HepG2 (cell line): ENCODE results near the gene AFDN. TPM values are rescaled to one million over a fixed set of nuclear protein-coding genes. Genes with fewer than 3 reads are reported as not detected.

Experiments used
- BATF2 ChIP-seq: sonication (generic); formaldehyde crosslinking; IDR thresholded peaks from 2 replicates; pipeline ENCODE4 v1.8.0; 2022; ENCODE audit warnings: mild to moderate bottlenecking, missing genetic modification reagents, moderate library complexity
- CBX2 ChIP-seq, 2 experiments: fragments of 200-600 bp in 1 of 2; sonication (generic); formaldehyde crosslinking in 1 of 2; IDR thresholded peaks; 2 replicates each; pipeline versions ENCODE4 v1.7.0 to v1.8.1; 2018 to 2022; ENCODE audit warnings: low read depth in 2 of 2, low read length in 1 of 2, mild to moderate bottlenecking in 1 of 2, missing genetic modification reagents in 1 of 2
- EED ChIP-seq: sonication (generic); formaldehyde crosslinking; IDR thresholded peaks from 2 replicates; pipeline ENCODE4 v1.5.0; 2020; ENCODE audit warnings: mild to moderate bottlenecking, missing genetic modification reagents
- FOXK2 ChIP-seq: fragments of 450-650 bp; IDR thresholded peaks from 2 replicates; pipeline ENCODE4 v1.6.1; 2016
- FUBP1 ChIP-seq: sonication (generic); formaldehyde crosslinking; IDR thresholded peaks from 2 replicates; pipeline ENCODE4 v1.5.1; 2020; ENCODE audit warnings: missing genetic modification reagents, mild to moderate bottlenecking, borderline replicate concordance
- GATAD1 ChIP-seq: IDR thresholded peaks from 2 replicates; pipeline ENCODE4 v1.6.1; 2016; ENCODE audit warnings: missing genetic modification reagents, missing compliant biosample characterization
- HHEX ChIP-seq: IDR thresholded peaks from 2 replicates; pipeline ENCODE4 v1.6.1; 2016; ENCODE audit warnings: control low read depth
- IKZF1 ChIP-seq: fragments of 450-650 bp; IDR thresholded peaks from 2 replicates; pipeline ENCODE4 v1.7.1; 2016
- IRF1 ChIP-seq: sonication (generic); formaldehyde crosslinking; IDR thresholded peaks from 2 replicates; pipeline ENCODE4 v1.4.0; 2020; ENCODE audit warnings: low read depth, mild to moderate bottlenecking, missing genetic modification reagents
- PHF21A ChIP-seq: sonication (generic); formaldehyde crosslinking; IDR thresholded peaks from 2 replicates; pipeline ENCODE4 v1.5.0; 2020; ENCODE audit warnings: mild to moderate bottlenecking, missing genetic modification reagents
- REL ChIP-seq: sonication (generic); formaldehyde crosslinking; conservative IDR thresholded peaks from 2 replicates; pipeline ENCODE4 v1.8.0; 2022; ENCODE audit warnings: mild to moderate bottlenecking, missing genetic modification reagents, moderate library complexity
- TEF ChIP-seq: sonication (generic); formaldehyde crosslinking; IDR thresholded peaks from 2 replicates; pipeline ENCODE4 v1.5.0; 2020; ENCODE audit warnings: missing genetic modification reagents
- WIZ ChIP-seq: sonication (generic); formaldehyde crosslinking; IDR thresholded peaks from 2 replicates; pipeline ENCODE4 v1.5.1; 2020; ENCODE audit warnings: mild to moderate bottlenecking, missing genetic modification reagents
- ZBTB21 ChIP-seq: sonication (generic); formaldehyde crosslinking; IDR thresholded peaks from 2 replicates; pipeline ENCODE4 v1.4.0; 2020; ENCODE audit warnings: missing genetic modification reagents
- ZBTB26 ChIP-seq: IDR thresholded peaks from 2 replicates; pipeline ENCODE4 v1.6.1; 2016; ENCODE audit warnings: missing compliant biosample characterization, missing genetic modification reagents, borderline replicate concordance
- ZFP90 ChIP-seq: sonication (generic); formaldehyde crosslinking; IDR thresholded peaks from 2 replicates; pipeline ENCODE4 v1.8.0; 2022; ENCODE audit warnings: missing genetic modification reagents, mild to moderate bottlenecking, inconsistent platforms, borderline replicate concordance
- ZMYM4 ChIP-seq: sonication (generic); formaldehyde crosslinking; IDR thresholded peaks from 2 replicates; pipeline ENCODE4 v1.8.1; 2023; ENCODE audit warnings: mild to moderate bottlenecking, missing genetic modification reagents
- ZNF275 ChIP-seq: sonication (generic); formaldehyde crosslinking; IDR thresholded peaks from 2 replicates; pipeline ENCODE4 v1.8.0; 2022; ENCODE audit warnings: missing genetic modification reagents, mild to moderate bottlenecking, inconsistent platforms, borderline replicate concordance
- ZNF629 ChIP-seq: sonication (generic); formaldehyde crosslinking; conservative IDR thresholded peaks from 2 replicates; pipeline ENCODE4 v1.5.0; 2020; ENCODE audit warnings: missing genetic modification reagents
- ZNF713 ChIP-seq: sonication (generic); formaldehyde crosslinking; IDR thresholded peaks from 2 replicates; pipeline ENCODE4 v1.4.0; 2020; ENCODE audit warnings: mild to moderate bottlenecking, missing genetic modification reagents
- ZNF841 ChIP-seq: sonication (generic); formaldehyde crosslinking; IDR thresholded peaks from 2 replicates; pipeline ENCODE4 v1.8.1; 2023; ENCODE audit warnings: missing genetic modification reagents, borderline replicate concordance
- ZSCAN29 ChIP-seq: sonication (generic); formaldehyde crosslinking; conservative IDR thresholded peaks from 2 replicates; pipeline ENCODE4 v1.4.0; 2020; ENCODE audit warnings: mild to moderate bottlenecking, missing genetic modification reagents
- polyA plus RNA-seq, 8 experiments: library from polyadenylated mRNA; depleted of rRNA in 3 of 8; stranded (reverse) in 7 of 8; unstranded in 1 of 8; fragments of >200 nt; fragmentation: Illumina TruSeq in 4 of 8; extraction: Trizol in 4 of 8; gene quantifications; 2 replicates each; pipeline versions ENCODE4 v1.2.1 to v1.2.3, GENCODE V29; 2011 to 2016; ENCODE audit warnings: low read depth in 4 of 8, missing spikeins in 1 of 8, mixed read lengths in 1 of 8; ENCODE audit not compliant: insufficient read depth in 1 of 8
- total RNA-seq, 5 experiments: library from RNA; depleted of rRNA; stranded (reverse); fragments of >200 nt; fragmentation: Illumina TruSeq; extraction: Trizol; gene quantifications; 2 replicates each; pipeline ENCODE4 v1.2.3, GENCODE V29; 2016; ENCODE audit warnings: low read depth in 1 of 5

AFDN gene
- total and polyA plus RNA-seq, 2 of the 13 experiments (the other 11 are each of a cell fraction or from before 2014, with no cell fraction given), result 136 to 151 TPM

- TF ChIP-seq ZBTB26 (CRISPR knock-in tag), result peak; percentile 85; the same call in 1 of the 2 replicates
- no peak for TF ChIP-seq FUBP1 (CRISPR knock-in tag)
- no peak for TF ChIP-seq WIZ (CRISPR knock-in tag)
- no peak for TF ChIP-seq REL (CRISPR knock-in tag)
- TF ChIP-seq BATF2 (CRISPR knock-in tag), result no peak
- TF ChIP-seq EED (CRISPR knock-in tag), result no peak
- TF ChIP-seq ZNF713 (CRISPR knock-in tag), result no peak
- TF ChIP-seq GATAD1 (CRISPR knock-in tag), result no peak; the same call in 1 of the 2 replicates
- peak; percentile 55; the same call in 1 of the 2 replicates for TF ChIP-seq ZNF629 (CRISPR knock-in tag)
- TF ChIP-seq ZMYM4 (CRISPR knock-in tag), result peak; percentile 71
- no peak; the same call in 1 of the 2 replicates for TF ChIP-seq ZSCAN29
- peak; percentile 82; the same call in 1 of the 2 replicates for TF ChIP-seq HHEX (CRISPR knock-in tag)
- TF ChIP-seq ZFP90 (CRISPR knock-in tag), result peak; percentile 63; the same call in 1 of the 2 replicates
- no peak for TF ChIP-seq CBX2 (IDR thresholded peaks at IDR 0.05; ENCODE audit: low read depth, low read length)
- TF ChIP-seq CBX2 (CRISPR knock-in tag; IDR thresholded peaks at IDR 0.05; ENCODE audit: low read depth), result no peak
- TF ChIP-seq ZNF841 (CRISPR knock-in tag), result no peak
- TF ChIP-seq IRF1 (CRISPR knock-in tag), result no peak
- no peak for TF ChIP-seq TEF (CRISPR knock-in tag)
- TF ChIP-seq PHF21A, result peak; percentile 61; the same call in 1 of the 2 replicates
- TF ChIP-seq ZBTB21, result peak; percentile 64
- no peak for TF ChIP-seq ZNF275 (CRISPR knock-in tag)
- no peak for TF ChIP-seq IKZF1
- TF ChIP-seq FOXK2, result no peak
Observed at GRCh38 chr6:167963589-167964057, 136.9 kb downstream of the AFDN start (continued).
